ENCODE data around the gene CNBD2. TPM values are rescaled to one million over a fixed set of nuclear protein-coding genes. Genes with fewer than 3 reads are reported as not detected.
"Not testable (repeated sequence)": the region's sequence is repeated elsewhere in the genome, so short reads cannot be mapped to it uniquely, and the experiment has no call there.

The CNBD2 gene
- total RNA-seq, 1 donor from 2014 or later: 3.7 TPM

- Histone ChIP-seq H3K4me1 (peaks cover 50% of the 10 kb centered on the region), H3K4me3 (peak overlapping the region; percentile 100), H3K27me3 (ENCODE audit: low read depth) (no peaks in the 10 kb centered on the region), H3K36me3 (peaks cover 13% of the 10 kb centered on the region), H3K9me3 (replicated peaks) (no peaks in the 10 kb centered on the region), H3K27ac (replicated peaks) (peak overlapping the region; percentile 99)
- intact Hi-C loops (cut with micrococcal nuclease): no loop called here
- no peak for TF ChIP-seq CTCF (IDR thresholded peaks at IDR 0.05; ENCODE audit: borderline replicate concordance)
- peak; percentile 91 for DNase-seq
Observed at GRCh38 chr20:36050436-36051317, 82.3 kb downstream of the CNBD2 start.

GRCh38 chr20:36051318-36052116 lies 83.1 kb downstream of the CNBD2 start:
- H3K4me3 ChIP-seq: peak overlapping the region; percentile 100
- DNase-seq: no peak
- no peaks in the 10 kb centered on the region for H3K27me3 ChIP-seq (ENCODE audit: low read depth)
- peaks cover 13% of the 10 kb centered on the region for H3K36me3 ChIP-seq
- H3K9me3 ChIP-seq (replicated peaks): no peaks in the 10 kb centered on the region
- no peak for TF ChIP-seq CTCF (IDR thresholded peaks at IDR 0.05; ENCODE audit: borderline replicate concordance)
- H3K27ac ChIP-seq (replicated peaks): peak overlapping the region; percentile 99
- H3K4me1 ChIP-seq: peaks cover 42% of the 10 kb centered on the region
- intact Hi-C loops (cut with micrococcal nuclease): no loop called here

- Histone ChIP-seq H3K4me3 (no peak overlapping the region), H3K9me3 (replicated peaks) (no peaks in the 10 kb centered on the region), H3K4me1 (peaks cover 36% of the 10 kb centered on the region), H3K27me3 (ENCODE audit: low read depth) (no peaks in the 10 kb centered on the region), H3K27ac (replicated peaks) (no peak overlapping the region), H3K36me3 (peaks cover 10% of the 10 kb centered on the region)
- intact Hi-C loops (cut with micrococcal nuclease): no loop called here
- no peak for TF ChIP-seq CTCF (IDR thresholded peaks at IDR 0.05; ENCODE audit: borderline replicate concordance)
- no peak for DNase-seq
Observed at GRCh38 chr20:36052117-36052513, 83.7 kb downstream of the CNBD2 start.

GRCh38 chr20:36053863-36054518 lies 85.6 kb downstream of the CNBD2 start:
- intact Hi-C loops (cut with micrococcal nuclease); H3K36me3 ChIP-seq: not testable (repeated sequence)

GRCh38 chr20:36055145-36055544 lies 86.8 kb downstream of the CNBD2 start:
- H3K27ac ChIP-seq (replicated peaks): no peak overlapping the region
- TF ChIP-seq CTCF (IDR thresholded peaks at IDR 0.05; ENCODE audit: borderline replicate concordance): no peak
- H3K4me3 ChIP-seq: no peak overlapping the region
- H3K36me3 ChIP-seq: no peaks in the 10 kb centered on the region
- no peaks in the 10 kb centered on the region for H3K9me3 ChIP-seq (replicated peaks)
- H3K27me3 ChIP-seq (ENCODE audit: low read depth): no peaks in the 10 kb centered on the region
- no peak for DNase-seq
- H3K4me1 ChIP-seq: peaks cover 13% of the 10 kb centered on the region
- intact Hi-C loops (cut with micrococcal nuclease): no loop called here

More at GRCh38 chr20:36053863-36054518, 85.6 kb downstream of the CNBD2 start:
- not testable (repeated sequence) for H3K9me3 ChIP-seq (replicated peaks); DNase-seq; H3K27ac ChIP-seq (replicated peaks); H3K4me3 ChIP-seq; H3K27me3 ChIP-seq (ENCODE audit: low read depth)
- H3K4me1 ChIP-seq: peaks cover 18% of the 10 kb centered on the region
